Upper lobe of left lung (tissue), 4 donors: ENCODE measurements around the gene TCF12.

Experiments
- EP300 ChIP-seq, 4 donors: sonication (generic); formaldehyde crosslinking; IDR thresholded peaks; one replicate each; pipeline ENCODE4 v1.5.1; 2017; ENCODE audit warnings: antibody characterized with exemption in 4 of 4, control low read depth in 2 of 4
- POLR2A ChIP-seq, 4 donors: fragments of 450-650 bp; IDR thresholded peaks; one replicate each; pipeline ENCODE4 v1.5.1; 2016 to 2017; ENCODE audit warnings: antibody characterized with exemption in 4 of 4, mild to moderate bottlenecking in 2 of 4

DNA sequence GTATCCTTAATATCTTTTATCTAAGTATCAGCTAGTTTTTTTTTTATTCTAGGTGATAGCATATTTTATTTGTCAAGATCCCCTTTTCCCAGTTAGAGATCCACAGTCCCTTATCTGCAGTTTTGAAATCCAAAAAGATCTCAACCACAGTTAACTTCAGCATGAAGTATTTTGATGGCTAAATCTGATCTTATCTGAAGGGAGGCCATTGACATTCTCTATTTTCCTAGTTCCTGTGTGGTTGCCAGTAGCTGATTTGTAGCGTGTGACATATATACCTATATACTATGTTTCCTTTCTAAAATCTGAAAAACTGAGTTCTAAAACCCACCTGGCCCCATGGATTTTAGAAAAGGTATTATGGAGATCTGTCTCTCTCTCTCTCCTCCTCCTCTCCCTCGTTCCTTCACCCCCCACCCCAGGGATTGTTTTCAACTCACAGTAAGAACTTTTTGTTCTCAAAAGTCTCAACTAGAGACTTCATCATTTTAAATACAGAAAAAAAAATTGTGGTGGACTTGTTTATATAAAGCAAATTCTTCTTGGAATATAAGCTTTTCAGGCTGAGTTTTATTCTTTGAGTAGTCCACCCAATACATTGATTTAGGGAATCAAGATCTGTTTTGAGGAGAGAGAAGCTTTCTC, 12.3 kb downstream of the TCF12 start:
- TF ChIP-seq POLR2A (IDR thresholded peaks at IDR 0.05) = no peak
- no peak for TF ChIP-seq EP300 (IDR thresholded peaks at IDR 0.05)
